MM.1S (cell line): ENCODE data around the gene DHRSX.
A peak's percentile ranks its signal among the peaks of the same experiment; 100 is the strongest.

Experiments used
- DNase-seq: peaks from one replicate; pipeline ENCODE4 v3.0.0-alpha.2; 2015
- H2AFZ ChIP-seq: fragments of 300-600 bp; sonication (generic); 2 replicates; pipeline ENCODE4 v1.6.0; 2016; ENCODE audit warnings: antibody characterized with exemption, low read length
- H3F3A ChIP-seq: fragments of 300-600 bp; sonication (generic); 2 replicates; pipeline ENCODE4 v1.6.1; 2016; ENCODE audit warnings: mild to moderate bottlenecking, antibody characterized with exemption, low read length, moderate library complexity, mixed read lengths; ENCODE audit not compliant: insufficient read depth
- H3K27ac ChIP-seq: fragments of 300-600 bp; sonication (generic); 2 replicates; pipeline ENCODE4 v1.5.1; 2016; ENCODE audit warnings: mild to moderate bottlenecking, low read length
- H3K27me3 ChIP-seq: fragments of 300-600 bp; sonication (generic); replicated peaks from 2 replicates; pipeline ENCODE4 v1.6.0; 2016; ENCODE audit warnings: low read length; ENCODE audit not compliant: insufficient read depth
- H3K36me3 ChIP-seq: fragments of 300-600 bp; sonication (generic); replicated peaks from 2 replicates; pipeline ENCODE4 v1.6.1; 2016; ENCODE audit warnings: mild to moderate bottlenecking, low read length, mixed read lengths; ENCODE audit not compliant: insufficient read depth
- H3K4me1 ChIP-seq: fragments of 300-600 bp; sonication (generic); 2 replicates; pipeline ENCODE4 v1.6.1; 2016; ENCODE audit warnings: low read length, mixed read lengths
- H3K4me2 ChIP-seq: fragments of 300-600 bp; sonication (generic); 2 replicates; pipeline ENCODE4 v1.6.0; 2016; ENCODE audit warnings: low read depth, low read length
- H3K4me3 ChIP-seq: fragments of 300-600 bp; sonication (generic); 2 replicates; pipeline ENCODE4 v1.5.1; 2016; ENCODE audit warnings: low read length, mixed read lengths
- H3K79me2 ChIP-seq: fragments of 300-600 bp; sonication (generic); 2 replicates; pipeline ENCODE4 v1.6.1; 2016; ENCODE audit warnings: mixed run types, low read length, mixed read lengths
- H3K9ac ChIP-seq: fragments of 300-600 bp; sonication (generic); 2 replicates; pipeline ENCODE4 v1.6.1; 2016; ENCODE audit warnings: low read length, mixed read lengths
- H3K9me2 ChIP-seq: fragments of 300-600 bp; sonication (generic); replicated peaks from 2 replicates; pipeline ENCODE4 v1.6.1; 2016; ENCODE audit warnings: mild to moderate bottlenecking, low read length, mixed read lengths; ENCODE audit not compliant: insufficient read depth
- H3K9me3 ChIP-seq: fragments of 300-600 bp; sonication (generic); replicated peaks from 2 replicates; pipeline ENCODE4 v1.6.1; 2016; ENCODE audit warnings: mild to moderate bottlenecking, low read length, mixed read lengths; ENCODE audit not compliant: insufficient read depth
- H4K20me1 ChIP-seq: fragments of 300-600 bp; sonication (generic); 2 replicates; pipeline ENCODE4 v1.6.1; 2016; ENCODE audit warnings: mild to moderate bottlenecking, low read length, moderate library complexity, mixed read lengths; ENCODE audit not compliant: insufficient read depth
- EZH2 ChIP-seq: fragments of 300-600 bp; sonication (generic); optimal IDR thresholded peaks from 2 replicates; pipeline ENCODE3; 2017; ENCODE audit warnings: low read depth, mild to moderate bottlenecking, antibody characterized with exemption, low read length, mixed read lengths
- EZH2phosphoT487 ChIP-seq: fragments of 300-600 bp; sonication (generic); IDR thresholded peaks from 2 replicates; pipeline ENCODE4 v1.6.1; 2018; ENCODE audit warnings: antibody characterized with exemption, low read length
- TF ChIP-seq, protein P1 (sequence below): fragments of 300-600 bp; sonication (generic); IDR thresholded peaks from 2 replicates; pipeline ENCODE4 v1.5.1; 2016; ENCODE audit warnings: antibody characterized with exemption, low read length, mixed read lengths

Gene DHRSX

DNA sequence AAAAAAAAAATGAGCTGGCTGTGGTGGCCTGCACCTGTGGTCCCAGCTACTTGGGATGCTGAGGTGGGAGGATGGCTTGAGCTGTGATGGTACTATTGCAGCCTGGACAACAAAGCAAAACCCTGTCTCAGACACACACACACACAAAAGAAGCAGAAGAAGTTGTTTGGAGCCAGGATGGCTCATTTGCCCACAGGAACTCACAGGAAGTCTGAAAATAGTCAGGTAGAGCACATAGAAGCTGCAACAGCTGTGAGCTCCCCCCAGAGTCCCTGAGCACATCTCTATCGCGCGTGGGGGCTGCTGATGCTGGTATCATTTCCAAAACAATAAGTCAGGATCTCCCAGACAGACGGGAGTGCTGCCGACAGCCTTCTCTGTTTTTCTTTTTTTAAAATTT lies 13.4 kb upstream of the DHRSX start:
- Histone ChIP-seq H3K9me3 (no peaks in the 10 kb centered on the region), H2AFZ (peak overlapping the region; percentile 42; the same call in 1 of the 2 replicates), H3K4me1 (no peaks in the 10 kb centered on the region), H3K27ac (no peak overlapping the region), H3K79me2 (no peaks in the 10 kb centered on the region), H4K20me1 (no peaks in the 10 kb centered on the region), H3K27me3 (no peaks in the 10 kb centered on the region), H3F3A (no peaks in the 10 kb centered on the region), H3K4me3 (no peak overlapping the region), H3K36me3 (no peaks in the 10 kb centered on the region), H3K9ac (no peak overlapping the region), H3K4me2 (peak overlapping the region; percentile 24; the same call in 1 of the 2 replicates), H3K9me2 (no peaks in the 10 kb centered on the region)
- no peak for TF ChIP-seq EZH2
- TF ChIP-seq, protein P1, sequence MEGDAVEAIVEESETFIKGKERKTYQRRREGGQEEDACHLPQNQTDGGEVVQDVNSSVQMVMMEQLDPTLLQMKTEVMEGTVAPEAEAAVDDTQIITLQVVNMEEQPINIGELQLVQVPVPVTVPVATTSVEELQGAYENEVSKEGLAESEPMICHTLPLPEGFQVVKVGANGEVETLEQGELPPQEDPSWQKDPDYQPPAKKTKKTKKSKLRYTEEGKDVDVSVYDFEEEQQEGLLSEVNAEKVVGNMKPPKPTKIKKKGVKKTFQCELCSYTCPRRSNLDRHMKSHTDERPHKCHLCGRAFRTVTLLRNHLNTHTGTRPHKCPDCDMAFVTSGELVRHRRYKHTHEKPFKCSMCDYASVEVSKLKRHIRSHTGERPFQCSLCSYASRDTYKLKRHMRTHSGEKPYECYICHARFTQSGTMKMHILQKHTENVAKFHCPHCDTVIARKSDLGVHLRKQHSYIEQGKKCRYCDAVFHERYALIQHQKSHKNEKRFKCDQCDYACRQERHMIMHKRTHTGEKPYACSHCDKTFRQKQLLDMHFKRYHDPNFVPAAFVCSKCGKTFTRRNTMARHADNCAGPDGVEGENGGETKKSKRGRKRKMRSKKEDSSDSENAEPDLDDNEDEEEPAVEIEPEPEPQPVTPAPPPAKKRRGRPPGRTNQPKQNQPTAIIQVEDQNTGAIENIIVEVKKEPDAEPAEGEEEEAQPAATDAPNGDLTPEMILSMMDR: no peak
- no peak for TF ChIP-seq EZH2phosphoT487
- DNase-seq: no peak

DNA sequence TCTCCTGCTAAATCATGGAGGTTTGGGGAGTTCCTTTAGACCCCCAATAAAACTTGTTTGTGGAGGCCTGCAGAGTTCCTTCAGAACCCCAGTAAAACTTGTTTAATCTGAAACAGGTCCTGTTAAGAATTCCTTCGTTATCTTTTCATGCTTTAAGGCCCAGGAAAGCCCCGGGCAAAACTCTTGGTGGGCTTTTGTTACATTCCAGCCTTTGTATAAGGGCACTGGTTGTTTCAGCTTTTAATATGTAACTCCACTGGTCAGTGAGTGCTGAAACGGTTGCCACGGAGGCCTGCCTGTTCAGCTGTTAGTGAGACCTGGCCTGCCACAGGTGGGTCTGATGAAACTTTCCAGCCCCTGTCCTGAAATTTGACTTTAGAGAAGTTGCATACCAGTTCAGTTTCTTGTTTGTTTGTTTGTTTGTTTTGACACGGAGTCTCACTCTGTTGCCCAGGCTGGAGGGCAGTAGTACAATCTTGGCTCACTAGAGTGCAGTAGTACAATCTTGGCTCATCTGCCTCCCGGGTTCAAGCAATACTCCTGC lies 12.4 kb upstream of the DHRSX start:
- Histone ChIP-seq H3F3A (no peaks in the 10 kb centered on the region), H3K9ac (no peak overlapping the region), H3K4me3 (no peak overlapping the region), H3K4me2 (no peak overlapping the region), H4K20me1 (no peaks in the 10 kb centered on the region), H3K4me1 (no peaks in the 10 kb centered on the region), H3K9me2 (no peaks in the 10 kb centered on the region), H3K9me3 (no peaks in the 10 kb centered on the region), H2AFZ (no peak overlapping the region), H3K27ac (no peak overlapping the region), H3K36me3 (no peaks in the 10 kb centered on the region), H3K79me2 (no peaks in the 10 kb centered on the region), H3K27me3 (no peaks in the 10 kb centered on the region)
- no peak for DNase-seq
- TF ChIP-seq EZH2phosphoT487 (no peak), EZH2 (no peak)
- TF ChIP-seq, protein P1: no peak

DNA sequence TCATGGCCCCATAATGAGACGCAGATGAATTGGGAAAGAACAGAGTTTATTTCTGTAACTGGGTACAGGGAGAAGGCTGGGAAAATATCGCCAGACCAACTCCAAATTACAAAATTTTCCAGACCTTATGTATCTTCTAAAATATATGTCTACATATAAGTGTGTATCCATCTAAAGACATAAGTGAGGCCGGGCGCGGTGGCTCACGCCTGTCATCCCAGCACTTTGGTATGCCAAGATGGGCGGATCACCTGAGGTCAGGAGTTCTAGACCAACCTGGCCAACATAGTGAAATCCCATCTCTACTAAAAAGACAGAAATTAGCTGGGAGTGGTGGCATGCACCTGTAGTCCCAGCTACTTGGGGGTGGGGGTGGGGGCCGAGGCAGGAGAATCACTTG lies 11.7 kb upstream of the DHRSX start:
- no peaks in the 10 kb centered on the region for H3K9me3 ChIP-seq
- H3K4me1 ChIP-seq: no peaks in the 10 kb centered on the region
- H3K27ac ChIP-seq: no peak overlapping the region
- H3F3A ChIP-seq: no peaks in the 10 kb centered on the region
- H3K4me2 ChIP-seq: no peak overlapping the region
- DNase-seq: no peak
- H3K4me3 ChIP-seq: no peak overlapping the region
- H4K20me1 ChIP-seq: no peaks in the 10 kb centered on the region
- no peak overlapping the region for H3K9ac ChIP-seq
- TF ChIP-seq, protein P1: no peak
- no peak for TF ChIP-seq EZH2phosphoT487
- TF ChIP-seq EZH2: no peak
- no peaks in the 10 kb centered on the region for H3K27me3 ChIP-seq
- H3K9me2 ChIP-seq: no peaks in the 10 kb centered on the region
- no peak overlapping the region for H2AFZ ChIP-seq
- H3K36me3 ChIP-seq: no peaks in the 10 kb centered on the region
- H3K79me2 ChIP-seq: no peaks in the 10 kb centered on the region
